CD1c-positive myeloid dendritic cell (primary cell): ENCODE data around the gene NAV2.

Source experiments
- DNase-seq: peaks from one replicate; pipeline ENCODE4 v3.0.0-alpha.2; 2016; ENCODE audit errors: extremely low spot score

The NAV2 gene

GRCh38 chr11:19774817-19775580 is 62.4 kb downstream of the NAV2 start:
- no peak for DNase-seq

GRCh38 chr11:19775622-19776021 is 63.0 kb downstream of the NAV2 start:
- DNase-seq = no peak

DNA sequence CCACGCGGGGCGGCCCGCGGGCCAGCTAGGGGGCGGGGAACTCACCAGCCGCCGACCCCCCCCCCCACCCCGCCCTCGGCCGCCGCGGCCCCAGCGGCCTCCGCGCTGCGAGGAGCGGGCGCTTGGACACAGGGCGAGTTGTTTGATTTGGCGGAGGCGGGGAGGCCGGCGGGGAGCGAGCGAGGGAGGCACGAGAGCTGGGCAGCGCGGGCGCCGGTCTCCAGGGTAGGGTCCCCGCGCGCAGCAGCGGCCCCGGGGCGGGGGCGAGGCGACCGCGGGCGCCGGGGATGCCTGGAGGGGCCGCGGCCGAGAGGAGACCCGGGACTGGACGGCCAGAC is 64.4 kb downstream of the NAV2 start:
- DNase-seq = no peak

DNA sequence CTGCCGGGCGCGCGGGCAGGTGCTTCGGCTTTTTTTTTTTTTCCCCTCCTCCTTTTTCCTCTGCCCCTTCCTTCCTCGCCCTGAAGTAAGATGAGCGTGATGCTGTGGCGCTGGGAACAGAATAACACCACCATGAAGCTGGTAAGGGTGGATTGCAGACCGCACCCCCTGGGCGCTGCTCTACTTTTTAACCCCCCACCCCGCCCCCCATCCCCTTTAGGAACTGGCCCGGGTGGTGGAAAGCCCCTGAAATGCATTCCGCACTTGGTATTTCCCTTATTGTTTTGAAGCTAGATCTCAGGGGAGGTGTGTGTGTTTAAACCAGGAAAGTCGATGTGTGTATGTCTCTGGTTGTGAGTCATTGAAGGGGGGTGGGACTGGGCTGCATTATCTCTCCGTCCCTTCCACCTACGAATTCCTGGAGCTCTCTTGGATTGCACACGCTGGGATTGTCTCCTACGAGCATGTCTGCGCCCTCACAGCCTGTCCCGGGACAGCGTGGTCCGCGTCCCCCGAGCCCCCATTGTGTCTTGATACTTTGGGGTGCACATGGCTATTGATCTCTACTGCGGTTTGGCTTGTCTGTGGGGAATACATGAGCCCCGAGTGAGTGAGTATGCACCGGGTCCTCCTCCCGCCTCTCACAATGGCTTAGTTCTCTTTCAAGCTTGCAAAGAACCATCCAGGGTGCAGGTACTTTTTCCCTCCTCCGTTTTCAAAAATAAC is 64.9 kb downstream of the NAV2 start:
- no peak for DNase-seq

GRCh38 chr11:19779740-19780139 is 67.1 kb downstream of the NAV2 start:
- DNase-seq = no peak

DNA sequence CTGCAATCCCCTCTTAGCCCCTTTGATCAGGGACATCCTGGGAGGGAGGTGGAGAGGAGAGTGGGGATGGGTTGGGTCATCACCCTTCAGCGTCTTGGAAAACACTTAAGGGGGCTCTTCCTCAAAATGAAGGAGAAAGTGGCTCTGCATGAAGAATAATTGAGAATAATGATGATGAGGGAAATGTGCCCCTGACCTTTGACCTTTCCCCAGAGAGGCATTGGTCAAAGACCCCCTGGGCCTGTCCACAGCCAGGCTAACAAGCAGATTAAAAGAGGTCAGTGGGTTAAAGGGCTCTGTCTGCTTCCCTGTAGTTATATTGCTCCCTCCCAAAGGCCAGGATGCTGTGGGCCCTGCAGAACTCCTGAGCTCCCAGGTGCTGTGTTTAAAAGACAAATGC is 68.7 kb downstream of the NAV2 start:
- DNase-seq = no peak

- no peak for DNase-seq
Observed at GRCh38 chr11:19785265-19785664, 72.6 kb downstream of the NAV2 start.

- DNase-seq = no peak
Observed at GRCh38 chr11:19786644-19787043, 74.0 kb downstream of the NAV2 start.

DNA sequence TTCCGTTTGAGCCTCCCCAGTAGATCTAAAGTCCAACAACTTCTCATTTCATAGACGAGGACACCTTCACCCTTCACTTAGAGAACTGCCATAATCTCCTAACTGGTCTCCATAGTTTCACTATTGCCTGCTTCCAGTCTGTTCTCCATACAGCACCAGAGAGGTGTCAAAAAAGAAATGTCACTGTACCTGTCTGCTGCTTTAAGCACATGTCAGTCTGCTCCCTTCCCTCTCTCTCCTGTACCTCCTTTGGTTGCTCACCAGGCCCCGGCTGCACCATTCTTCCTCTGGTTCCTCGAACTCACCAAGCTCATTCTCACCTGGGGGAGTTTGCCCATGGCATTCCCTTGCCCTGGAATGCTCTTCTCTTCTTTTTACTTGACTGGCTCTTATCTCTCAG is 75.8 kb downstream of the NAV2 start:
- no peak for DNase-seq

- no peak for DNase-seq
Observed at GRCh38 chr11:19789245-19789644, 76.6 kb downstream of the NAV2 start.

DNA sequence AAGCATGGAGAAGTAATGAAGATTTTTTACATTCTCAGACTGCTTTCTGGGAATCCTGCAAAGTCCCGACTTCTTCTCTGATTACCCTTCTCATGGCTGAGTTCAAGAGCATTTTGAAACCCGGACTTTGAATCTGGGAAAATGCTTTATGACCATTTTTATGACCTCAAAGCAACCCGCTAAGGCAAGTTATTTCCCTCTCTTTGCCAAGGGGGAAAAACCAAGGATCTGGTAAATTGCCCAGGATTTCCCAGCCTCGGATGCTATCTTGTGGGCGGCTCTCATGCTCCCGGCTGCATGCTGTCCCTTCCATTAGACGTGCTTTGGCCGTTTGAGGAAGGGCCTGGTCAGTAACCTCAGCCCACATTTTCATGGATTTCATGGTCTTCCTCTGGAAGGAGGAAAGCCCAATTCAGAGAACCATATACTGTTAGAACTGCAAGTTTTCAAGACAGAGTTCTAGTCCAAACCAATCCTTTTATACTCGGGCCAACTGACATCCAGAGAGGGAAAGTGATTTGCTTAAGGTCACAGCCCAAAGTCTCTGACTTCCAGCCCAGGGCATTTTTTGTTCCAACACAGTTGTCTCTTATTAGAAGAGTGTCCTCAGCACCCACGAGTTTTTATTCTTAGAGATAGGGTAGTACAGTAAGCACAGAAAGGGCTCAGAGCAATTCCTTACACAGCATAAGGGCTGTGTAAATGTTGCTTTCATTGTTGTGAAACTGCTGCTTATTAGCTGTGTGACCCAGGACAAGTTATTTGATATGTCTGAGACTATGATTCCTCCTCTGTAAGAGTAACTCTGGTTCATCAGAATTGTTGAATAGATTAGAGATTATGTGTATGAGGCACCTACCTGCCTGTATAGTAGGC is 77.4 kb downstream of the NAV2 start:
- DNase-seq = no peak

GRCh38 chr11:19790831-19791552 is 78.4 kb downstream of the NAV2 start:
- no peak for DNase-seq

DNA sequence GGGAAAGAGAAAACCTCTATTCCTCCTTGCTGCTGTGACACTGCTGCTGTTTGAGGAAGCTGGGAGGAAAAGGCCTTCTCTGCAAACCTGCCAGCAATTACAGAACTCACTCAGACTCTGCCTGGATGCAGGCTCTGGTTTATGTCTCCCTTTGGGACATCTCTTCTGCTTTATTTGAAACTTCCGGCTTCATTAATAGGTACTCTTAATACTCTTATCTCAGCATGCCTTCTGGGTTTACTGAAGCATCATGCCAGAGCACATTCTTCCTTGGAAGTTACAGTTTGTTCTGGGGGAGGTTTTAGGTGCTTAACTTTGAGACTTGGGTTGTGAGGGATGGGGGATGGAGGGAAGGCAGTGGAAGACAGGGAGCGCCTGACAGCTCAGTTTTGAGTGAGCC is 79.9 kb downstream of the NAV2 start:
- DNase-seq = no peak

- no peak for DNase-seq
Observed at GRCh38 chr11:19793326-19793725, 80.7 kb downstream of the NAV2 start.

DNA sequence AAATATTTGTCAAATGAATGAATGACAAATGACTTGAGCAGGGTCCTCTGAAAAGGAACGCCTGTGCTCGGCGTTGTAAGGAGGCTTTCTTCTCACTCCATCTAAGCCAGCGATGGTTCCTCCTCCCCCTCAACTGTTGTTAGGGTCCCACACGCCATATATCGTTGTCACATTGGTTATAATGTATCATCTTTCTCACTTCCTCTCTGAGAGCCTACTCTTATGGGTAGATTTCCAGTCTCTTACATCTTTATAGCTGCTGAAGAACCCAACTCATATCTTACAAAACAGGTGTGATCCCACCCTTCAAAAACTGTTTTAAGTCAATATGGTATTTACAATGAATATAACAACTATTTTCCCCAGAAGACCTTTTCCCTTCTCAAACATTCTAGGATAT is 81.5 kb downstream of the NAV2 start:
- DNase-seq = no peak

DNA sequence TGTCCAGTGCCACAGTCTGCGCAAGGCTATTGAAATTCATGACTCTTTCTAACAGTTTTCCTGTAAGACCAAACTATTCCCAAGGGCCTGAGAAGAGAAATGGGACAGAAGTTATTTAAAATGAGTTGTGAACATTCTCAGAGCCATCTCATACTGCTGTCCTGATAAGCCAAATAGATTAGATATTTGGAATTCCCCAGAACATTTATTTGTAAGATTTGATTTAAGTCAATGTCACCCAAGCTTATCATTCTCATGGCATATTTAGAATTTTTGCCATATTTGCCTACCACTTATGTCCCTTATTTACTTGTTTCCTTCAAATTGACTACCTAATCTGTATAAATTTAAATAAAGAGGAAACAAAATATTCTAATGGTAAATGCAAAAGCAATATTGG is 82.4 kb downstream of the NAV2 start:
- DNase-seq = no peak

DNA sequence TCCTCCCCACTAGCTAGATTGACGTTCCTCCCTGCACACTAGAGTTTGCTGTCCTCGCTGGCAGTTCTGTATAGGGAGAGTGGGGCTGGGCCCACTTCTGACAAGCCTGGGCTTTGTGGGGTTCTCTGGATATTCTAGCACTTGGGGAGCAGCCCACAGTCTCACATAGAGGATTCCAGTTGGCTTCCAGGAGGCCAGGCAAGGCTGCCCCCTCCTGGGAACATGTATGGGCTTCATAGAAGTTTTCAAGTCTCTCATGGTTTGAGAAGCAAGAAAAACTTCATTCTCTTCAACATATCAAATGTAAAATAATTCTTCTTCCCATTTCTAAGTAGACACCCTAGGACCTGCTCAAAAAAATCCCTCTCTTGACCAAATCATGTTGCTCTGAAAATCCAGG is 87.5 kb downstream of the NAV2 start:
- no peak for DNase-seq

DNA sequence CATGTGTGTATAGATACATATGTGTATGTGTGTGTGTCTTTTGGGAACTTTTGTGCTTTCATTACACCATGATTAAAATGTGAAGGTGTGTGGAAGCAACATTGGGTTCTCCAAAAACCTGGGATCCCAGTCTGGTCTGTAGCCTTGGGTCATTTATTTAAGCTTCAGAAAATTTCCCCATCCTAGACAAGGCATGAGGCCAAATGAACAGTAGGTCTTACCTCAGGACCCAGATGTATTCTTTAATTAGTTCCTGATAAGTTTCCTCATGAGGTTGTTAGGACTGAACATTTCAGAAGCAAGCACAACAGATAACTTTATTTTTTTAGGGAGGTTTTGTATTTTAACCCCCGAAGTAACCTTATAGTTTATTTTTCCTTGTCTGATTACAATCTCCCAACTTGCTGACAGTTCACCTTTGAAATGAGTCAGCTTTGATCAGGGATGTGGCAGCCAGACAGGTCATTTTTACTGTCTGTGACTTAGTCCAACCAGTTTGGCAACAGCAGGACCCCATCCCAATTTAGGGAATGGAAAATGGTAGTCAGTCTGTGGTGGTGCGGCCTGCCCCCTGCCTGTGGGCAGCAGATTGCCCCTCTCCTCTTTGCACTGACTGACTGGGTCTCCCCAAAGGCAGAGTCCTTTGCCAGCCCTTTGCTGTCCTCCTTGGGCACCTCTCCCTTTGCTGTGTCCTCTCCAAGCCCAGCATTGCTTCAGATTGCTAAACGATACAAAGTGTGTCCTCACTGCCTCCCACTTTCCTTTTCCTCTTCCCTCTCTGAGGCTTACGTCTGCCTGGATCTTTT is 88.3 kb downstream of the NAV2 start:
- no peak for DNase-seq

DNA sequence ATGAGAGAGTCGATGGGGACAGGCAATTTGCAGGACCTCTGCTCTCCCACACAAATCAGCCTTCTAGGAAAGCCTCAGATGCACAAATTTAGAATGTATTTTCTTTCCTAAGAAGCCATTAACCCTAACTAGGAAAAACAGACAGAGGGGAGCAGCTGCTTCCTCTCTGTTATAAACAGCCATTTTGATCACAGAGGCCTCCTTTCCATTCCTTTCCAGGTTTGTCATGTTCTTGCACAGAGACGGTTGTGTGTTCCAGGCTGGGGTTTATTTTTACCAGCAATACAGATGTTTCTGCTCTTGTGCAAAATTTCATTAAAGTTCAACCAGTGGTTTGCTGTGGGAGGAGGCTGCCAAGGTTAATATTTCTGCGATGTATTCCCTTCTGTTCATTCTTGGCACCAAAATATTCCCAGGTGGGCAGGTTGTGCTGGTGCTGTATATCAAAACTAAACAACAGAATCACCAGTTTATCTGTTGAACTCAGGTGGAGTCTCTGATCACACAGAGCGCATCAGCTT is 90.2 kb downstream of the NAV2 start:
- DNase-seq = no peak

GRCh38 chr11:19803506-19803998 is 90.9 kb downstream of the NAV2 start:
- no peak for DNase-seq

DNA sequence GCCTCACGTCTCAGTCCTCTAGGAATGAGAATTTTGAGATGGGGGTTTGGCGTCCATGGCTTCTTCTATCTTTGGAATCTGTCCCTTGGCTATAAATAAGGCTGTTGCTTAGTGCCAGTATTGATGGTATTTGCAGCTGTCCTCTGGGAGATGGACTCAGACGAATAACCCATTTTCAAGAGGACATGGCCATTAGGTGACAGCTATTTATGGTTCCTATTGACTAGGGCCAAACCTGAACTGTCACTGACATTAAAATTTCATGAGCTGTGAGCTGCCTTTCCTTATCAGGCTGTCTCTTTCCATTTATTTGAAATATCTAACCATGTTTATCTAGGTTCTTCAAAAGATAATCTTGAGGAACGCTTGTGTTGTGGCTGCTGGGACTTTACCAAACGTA is 92.7 kb downstream of the NAV2 start:
- no peak for DNase-seq
